Measurements from ENCODE around the gene GRID2.
A peak's percentile ranks its signal among the peaks of the same experiment; 100 is the strongest.

The GRID2 gene

DNA sequence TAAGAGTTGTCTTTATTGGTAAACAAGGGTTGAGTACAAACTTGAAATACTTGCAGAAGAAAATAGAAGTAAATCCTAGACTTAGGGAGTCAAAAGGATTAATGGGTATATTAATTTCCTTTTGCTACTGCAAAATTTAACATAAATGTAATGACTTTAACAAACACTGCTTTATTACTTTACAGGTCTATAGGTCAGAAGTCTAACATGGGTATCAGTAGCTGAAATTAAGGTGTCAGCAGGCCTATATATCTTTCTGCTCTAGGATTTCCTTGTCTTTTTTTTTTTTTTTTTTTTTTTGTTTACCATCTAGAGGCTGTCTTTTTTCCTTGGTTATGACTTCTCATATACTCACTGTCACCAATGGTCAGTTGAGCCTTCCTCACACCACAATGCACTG, 220.4 kb downstream of the GRID2 start:
- no peak for DNase-seq (ENCODE audit: low read depth)

DNA sequence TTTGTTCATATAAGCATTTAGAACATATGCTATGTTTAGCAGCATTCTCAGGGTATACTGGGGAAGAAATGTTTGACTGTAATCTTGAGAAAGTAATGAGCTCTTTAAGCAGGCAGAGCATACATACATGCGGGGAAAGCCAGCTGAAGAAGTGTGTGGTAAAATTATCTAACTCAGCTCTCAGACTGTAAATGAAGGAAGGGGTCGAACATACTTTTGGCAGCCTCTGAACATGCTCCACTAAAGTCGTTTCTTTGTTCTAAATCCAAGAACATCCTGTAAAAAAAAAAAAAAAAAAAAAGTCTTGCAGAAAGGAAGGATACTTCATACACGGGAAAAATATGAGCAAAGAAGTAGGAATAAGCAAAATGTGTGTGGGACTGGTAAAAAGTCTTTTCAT, 224.8 kb downstream of the GRID2 start:
- DNase-seq (ENCODE audit: low read depth), result no peak

- no peak for DNase-seq (ENCODE audit: low read depth)
Observed at GRCh38 chr4:92529510-92529909, 225.7 kb downstream of the GRID2 start.

- no peak for DNase-seq (ENCODE audit: low read depth)
Observed at GRCh38 chr4:92535599-92535998, 231.8 kb downstream of the GRID2 start.

- DNase-seq (ENCODE audit: low read depth), result peak; percentile 13
Observed at GRCh38 chr4:92551616-92552015, 247.8 kb downstream of the GRID2 start.

GRCh38 chr4:92566269-92566668, 262.5 kb downstream of the GRID2 start:
- DNase-seq (ENCODE audit: low read depth), result no peak

DNA sequence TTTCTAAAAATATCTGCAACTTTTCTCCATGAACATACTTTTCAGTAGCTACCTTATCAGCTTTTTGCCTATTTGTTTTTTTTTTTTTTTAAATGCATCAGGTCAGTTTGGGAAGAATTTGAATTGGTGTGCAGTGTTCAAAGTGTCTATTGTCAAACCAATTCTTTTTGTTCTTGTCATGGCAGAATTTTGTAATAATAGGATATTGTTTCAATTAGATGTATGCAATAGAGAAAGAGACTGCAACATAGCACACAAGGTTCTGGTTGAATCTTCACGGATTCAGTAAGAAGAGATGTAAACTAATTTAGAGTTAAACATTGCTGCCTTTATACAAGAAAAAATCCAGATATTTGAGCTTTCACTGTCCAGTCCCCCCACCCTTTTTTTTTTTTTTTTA, 277.1 kb downstream of the GRID2 start:
- DNase-seq (ENCODE audit: low read depth), result no peak

DNA sequence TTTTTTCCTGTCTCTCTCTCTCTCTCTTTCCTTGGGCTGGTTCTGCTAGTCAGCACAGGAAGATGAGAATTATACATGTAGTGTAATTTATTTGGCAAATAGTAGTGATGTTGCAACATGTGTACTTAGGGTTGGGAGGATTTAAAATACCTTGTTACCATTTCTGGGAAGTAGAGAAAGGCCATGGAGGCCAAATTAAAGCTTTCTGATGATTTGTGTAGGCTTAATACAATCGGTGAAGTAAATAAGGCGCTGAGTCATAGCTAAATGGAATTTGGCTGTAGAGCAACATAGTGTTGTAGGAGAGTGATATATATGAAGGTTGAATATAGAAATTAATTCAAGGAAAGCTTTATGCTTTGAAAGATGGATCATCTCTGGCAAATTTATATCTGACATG, 295.3 kb downstream of the GRID2 start:
- peak; percentile 86 for DNase-seq (ENCODE audit: low read depth)

GRCh38 chr4:92600638-92601037, 296.9 kb downstream of the GRID2 start:
- DNase-seq (ENCODE audit: low read depth), result no peak

DNA sequence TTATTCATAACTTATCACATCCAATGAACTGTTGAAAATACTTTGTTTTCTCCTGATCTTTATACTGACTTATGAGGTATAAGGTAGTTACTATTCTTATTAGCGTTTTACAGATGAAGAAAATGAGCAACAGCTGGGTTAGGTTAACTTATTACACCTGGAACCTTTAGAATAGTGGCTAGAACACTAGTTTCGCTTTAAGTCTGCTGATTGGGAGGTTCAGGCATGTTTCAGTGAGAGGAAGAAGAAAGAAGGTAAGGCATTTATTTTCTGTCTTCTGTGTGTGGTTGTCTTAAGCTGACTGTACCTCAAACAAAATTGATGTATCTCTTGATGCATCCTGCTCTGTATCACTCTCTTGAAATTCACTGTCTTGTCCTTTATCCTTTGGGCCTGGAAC, 302.5 kb downstream of the GRID2 start:
- DNase-seq (ENCODE audit: low read depth), result no peak

- DNase-seq (ENCODE audit: low read depth), result no peak
Observed at GRCh38 chr4:92615049-92615448, 311.3 kb downstream of the GRID2 start.

GRCh38 chr4:92618968-92619367, 315.2 kb downstream of the GRID2 start:
- peak; percentile 27 for DNase-seq (ENCODE audit: low read depth)

GRCh38 chr4:92629302-92629701, 325.5 kb downstream of the GRID2 start:
- DNase-seq (ENCODE audit: low read depth), result no peak

GRCh38 chr4:92634882-92635281, 331.1 kb downstream of the GRID2 start:
- no peak for DNase-seq (ENCODE audit: low read depth)

DNA sequence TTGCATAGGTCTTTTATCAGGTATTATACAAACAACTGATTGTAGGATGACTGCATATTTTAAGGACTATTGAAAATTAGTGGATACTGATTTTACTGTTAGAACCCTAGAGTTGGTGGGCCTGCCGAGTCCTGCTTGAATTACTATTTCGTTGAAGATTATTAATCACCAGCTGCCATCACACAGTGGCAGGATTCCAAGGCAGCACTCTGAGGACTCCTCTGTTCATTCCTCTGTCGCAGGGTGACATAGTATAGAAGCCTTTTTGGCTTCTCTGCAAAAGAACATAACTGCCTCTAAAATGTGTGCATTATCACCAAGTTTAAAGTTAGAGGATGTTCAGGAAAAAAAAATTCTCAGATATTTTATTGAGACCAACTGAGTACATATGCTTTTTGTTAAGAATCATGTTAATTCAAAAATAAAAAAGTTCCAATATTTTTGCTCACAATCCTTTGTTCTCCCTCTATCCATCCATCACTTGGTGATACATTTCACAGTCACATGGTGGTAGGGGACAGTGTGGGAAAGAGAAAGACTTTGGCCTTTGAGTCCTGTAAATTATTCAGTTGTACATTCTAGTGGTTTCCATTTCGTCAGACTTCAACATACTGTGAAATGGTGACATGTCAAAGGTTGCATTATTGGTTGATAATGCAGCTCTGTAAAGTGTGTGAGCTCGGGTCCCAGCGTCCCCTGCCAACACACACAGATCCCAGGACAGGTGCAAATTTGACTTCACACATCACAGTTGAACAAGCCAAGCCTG, 332.5 kb downstream of the GRID2 start:
- no peak for DNase-seq (ENCODE audit: low read depth)

GRCh38 chr4:92641409-92641808, 337.6 kb downstream of the GRID2 start:
- DNase-seq (ENCODE audit: low read depth), result no peak

DNA sequence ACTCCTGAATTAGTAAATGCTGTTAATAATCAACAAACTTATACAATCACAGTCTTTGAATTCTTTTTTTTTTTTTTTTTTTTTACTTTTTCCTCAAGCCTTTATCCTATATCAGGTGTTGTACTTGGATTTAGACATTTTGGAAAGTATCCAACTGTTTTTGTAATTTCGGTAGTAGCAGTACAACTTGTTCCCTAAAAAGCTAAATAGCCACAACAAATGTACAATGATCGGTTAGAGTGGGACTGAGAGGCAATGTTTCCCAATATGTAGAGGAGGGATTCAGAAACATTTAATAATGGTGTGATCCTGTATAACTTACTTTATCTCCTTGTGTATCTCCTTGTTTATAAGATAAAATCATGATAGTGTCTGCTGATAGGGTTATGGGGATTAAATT, 343.1 kb downstream of the GRID2 start:
- peak; percentile 7 for DNase-seq (ENCODE audit: low read depth)

DNA sequence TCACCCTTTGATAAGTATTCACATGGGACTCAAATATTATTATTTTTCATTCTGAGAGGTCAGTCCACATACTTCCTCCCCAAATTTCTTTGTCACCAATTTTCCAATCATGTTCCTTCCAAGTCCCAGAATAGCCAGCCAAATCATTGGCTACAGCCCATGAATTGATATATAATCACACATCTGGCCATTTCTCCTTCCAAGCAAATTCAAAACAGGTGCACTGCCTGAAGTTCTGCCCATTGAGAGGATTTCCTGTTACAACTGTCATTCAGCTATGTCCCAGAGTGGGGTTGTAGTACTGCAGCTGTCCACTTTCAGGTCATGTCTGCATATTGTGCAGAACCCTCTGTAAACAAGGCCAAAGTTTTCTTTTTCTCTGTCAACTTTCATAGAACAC, 347.8 kb downstream of the GRID2 start:
- no peak for DNase-seq (ENCODE audit: low read depth)

- no peak for DNase-seq (ENCODE audit: low read depth)
Observed at GRCh38 chr4:92654084-92654483, 350.3 kb downstream of the GRID2 start.

DNA sequence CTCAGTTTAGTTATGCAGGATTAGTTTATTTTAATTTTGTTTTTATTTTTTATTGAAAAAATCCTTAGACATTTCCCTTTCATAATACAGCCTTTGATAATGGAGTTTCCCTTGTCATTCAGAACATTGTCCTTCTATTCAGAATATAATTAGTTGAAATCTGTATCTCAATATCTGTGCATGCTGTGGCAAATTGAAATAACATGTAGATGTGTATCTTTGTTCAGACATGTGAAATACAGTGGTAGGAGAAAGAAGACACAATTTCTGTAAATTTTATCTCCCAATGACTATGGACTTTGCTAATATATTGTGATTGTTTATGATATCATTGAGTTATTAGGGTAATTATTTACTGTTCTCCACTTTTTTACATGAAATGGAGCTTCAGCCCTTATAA, 353.9 kb downstream of the GRID2 start:
- no peak for DNase-seq (ENCODE audit: low read depth)

GRCh38 chr4:92658318-92658717, 354.6 kb downstream of the GRID2 start:
- DNase-seq (ENCODE audit: low read depth), result no peak

- DNase-seq (ENCODE audit: low read depth), result no peak
Observed at GRCh38 chr4:92677805-92678204, 374.0 kb downstream of the GRID2 start.

DNA sequence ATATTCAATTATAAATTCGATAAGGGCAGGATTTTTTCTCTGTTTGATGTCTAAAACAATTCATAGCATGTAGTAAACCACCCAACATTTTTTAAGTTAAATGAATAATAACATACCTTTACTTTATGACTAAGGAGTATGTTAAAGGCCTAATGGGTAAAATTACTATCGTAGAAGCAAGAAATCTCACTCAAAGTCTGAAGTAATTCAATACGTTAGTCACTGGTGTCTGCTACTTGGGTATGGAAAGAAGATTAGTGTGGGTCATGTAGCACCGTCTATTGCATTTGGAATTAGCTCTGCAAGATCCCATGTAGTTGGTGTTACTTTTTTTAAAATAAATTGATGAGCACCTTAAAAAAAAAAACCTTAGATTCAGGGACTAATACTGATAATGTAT, 374.5 kb downstream of the GRID2 start:
- DNase-seq (ENCODE audit: low read depth), result no peak

DNA sequence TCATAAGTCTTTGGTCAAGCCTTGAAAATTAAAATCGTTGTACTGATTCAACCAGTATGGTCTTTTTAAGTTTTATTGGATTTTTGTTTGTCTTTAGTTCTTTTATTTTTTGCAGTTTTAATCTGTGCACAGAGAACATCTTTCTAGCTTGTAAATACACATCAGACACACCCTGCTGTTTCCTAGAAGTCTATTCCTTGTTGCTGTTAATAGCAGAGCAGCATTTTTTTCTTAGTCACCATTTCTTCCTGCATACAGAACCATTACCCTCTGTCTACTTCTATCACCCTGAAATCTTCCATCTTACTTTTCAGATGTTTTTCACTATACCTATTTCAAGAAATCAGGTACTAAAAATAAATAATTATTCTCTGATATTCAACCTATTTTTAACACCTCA, 375.4 kb downstream of the GRID2 start:
- DNase-seq (ENCODE audit: low read depth), result no peak
